ENCODE measurements around the gene EGFL8. TPM values are rescaled to one million over a fixed set of nuclear protein-coding genes. Genes with fewer than 3 reads are reported as not detected.
A peak's percentile ranks its signal among the peaks of the same experiment; 100 is the strongest.
"Not testable (repeated sequence)": the region's sequence is repeated elsewhere in the genome, so short reads cannot be mapped to it uniquely, and the experiment has no call there.

The EGFL8 gene
- polyA plus RNA-seq, 1 donor = 29.1 TPM

GRCh38 chr6:32127717-32128592, 36.4 kb upstream of the EGFL8 start, which contains the start of gene ATF6B:
Gene ATF6B, minus strand, starts transcription at chr6:32128246. Its CDS starts 39 bp downstream, at chr6:32128207.
- peak; percentile 100 for DNase-seq
- H3K4me1 ChIP-seq (ENCODE audit: control insufficient read depth, insufficient read depth, low read length) = peaks cover 24% of the 10 kb centered on the region
- WGBS (ENCODE audit: insufficient coverage, low lambda C conversion rate) = no CpG with 5 or more reads among the region's 44 CpGs

GRCh38 chr6:32128751-32129296, 35.6 kb upstream of the EGFL8 start:
- no peaks in the 10 kb centered on the region for H3K9me3 ChIP-seq (ENCODE audit: control insufficient read depth, low read depth, low read length)
- H3K4me3 ChIP-seq (ENCODE audit: low read length) = peak overlapping the region; percentile 70
- WGBS (ENCODE audit: insufficient coverage, low lambda C conversion rate) = no CpG with 5 or more reads among the region's 13 CpGs
- no peaks in the 10 kb centered on the region for H3K27me3 ChIP-seq (ENCODE audit: control insufficient read depth, insufficient read depth, low read length)
- H3K4me1 ChIP-seq (ENCODE audit: control insufficient read depth, insufficient read depth, low read length) = peaks cover 24% of the 10 kb centered on the region
- peaks cover 24% of the 10 kb centered on the region for H3K36me3 ChIP-seq (ENCODE audit: control insufficient read depth, insufficient read depth, low read length)
- no peak overlapping the region for H3K27ac ChIP-seq (ENCODE audit: low read length)
- no peak for DNase-seq

More at GRCh38 chr6:32127717-32128592, 36.4 kb upstream of the EGFL8 start, which contains the start of gene ATF6B:
- no peaks in the 10 kb centered on the region for H3K9me3 ChIP-seq (ENCODE audit: control insufficient read depth, low read depth, low read length)
- H3K27ac ChIP-seq (ENCODE audit: low read length) = peak within 1 kb of the TSS; percentile 89
- H3K27me3 ChIP-seq (ENCODE audit: control insufficient read depth, insufficient read depth, low read length) = no peaks in the 10 kb centered on the region
- peaks cover 29% of the 10 kb centered on the region for H3K36me3 ChIP-seq (ENCODE audit: control insufficient read depth, insufficient read depth, low read length)
- H3K4me3 ChIP-seq (ENCODE audit: low read length) = peak within 1 kb of the TSS; percentile 97

GRCh38 chr6:32129297-32130088, 34.9 kb upstream of the EGFL8 start:
- DNase-seq = no peak
- peak overlapping the region; percentile 70 for H3K4me3 ChIP-seq (ENCODE audit: low read length)

GRCh38 chr6:32131439-32131948, 32.9 kb upstream of the EGFL8 start:
- peaks cover 22% of the 10 kb centered on the region for H3K4me1 ChIP-seq (ENCODE audit: control insufficient read depth, insufficient read depth, low read length)
- no peaks in the 10 kb centered on the region for H3K27me3 ChIP-seq (ENCODE audit: control insufficient read depth, insufficient read depth, low read length)
- H3K27ac ChIP-seq (ENCODE audit: low read length) = no peak overlapping the region
- DNase-seq = no peak
- no peak overlapping the region for H3K4me3 ChIP-seq (ENCODE audit: low read length)
- peaks cover 4% of the 10 kb centered on the region for H3K36me3 ChIP-seq (ENCODE audit: control insufficient read depth, insufficient read depth, low read length)
- WGBS (ENCODE audit: insufficient coverage, low lambda C conversion rate) = no CpG with 5 or more reads among the region's 14 CpGs
- H3K9me3 ChIP-seq (ENCODE audit: control insufficient read depth, low read depth, low read length) = no peaks in the 10 kb centered on the region

More at GRCh38 chr6:32129297-32130088, 34.9 kb upstream of the EGFL8 start:
- no peaks in the 10 kb centered on the region for H3K9me3 ChIP-seq (ENCODE audit: control insufficient read depth, low read depth, low read length)
- H3K27ac ChIP-seq (ENCODE audit: low read length) = peak overlapping the region; percentile 76
- WGBS (ENCODE audit: insufficient coverage, low lambda C conversion rate) = no CpG with 5 or more reads among the region's 22 CpGs
- H3K27me3 ChIP-seq (ENCODE audit: control insufficient read depth, insufficient read depth, low read length) = no peaks in the 10 kb centered on the region
- peaks cover 17% of the 10 kb centered on the region for H3K36me3 ChIP-seq (ENCODE audit: control insufficient read depth, insufficient read depth, low read length)
- H3K4me1 ChIP-seq (ENCODE audit: control insufficient read depth, insufficient read depth, low read length) = peaks cover 24% of the 10 kb centered on the region

- Histone ChIP-seq H3K36me3 (ENCODE audit: control insufficient read depth, insufficient read depth, low read length) (no peaks in the 10 kb centered on the region), H3K4me3 (ENCODE audit: low read length) (no peak overlapping the region), H3K27ac (ENCODE audit: low read length) (no peak overlapping the region), H3K4me1 (ENCODE audit: control insufficient read depth, insufficient read depth, low read length) (peaks cover 16% of the 10 kb centered on the region), H3K27me3 (ENCODE audit: control insufficient read depth, insufficient read depth, low read length) (no peaks in the 10 kb centered on the region), H3K9me3 (ENCODE audit: control insufficient read depth, low read depth, low read length) (no peaks in the 10 kb centered on the region)
- no peak for DNase-seq
Measured at GRCh38 chr6:32132110-32132509, 32.3 kb upstream of the EGFL8 start.

GRCh38 chr6:32133786-32134185, 30.6 kb upstream of the EGFL8 start:
- Histone ChIP-seq H3K36me3 (ENCODE audit: control insufficient read depth, insufficient read depth, low read length) (no peaks in the 10 kb centered on the region), H3K27me3 (ENCODE audit: control insufficient read depth, insufficient read depth, low read length) (no peaks in the 10 kb centered on the region), H3K9me3 (ENCODE audit: control insufficient read depth, low read depth, low read length) (no peaks in the 10 kb centered on the region), H3K4me1 (ENCODE audit: control insufficient read depth, insufficient read depth, low read length) (peaks cover 9% of the 10 kb centered on the region), H3K4me3 (ENCODE audit: low read length) (no peak overlapping the region), H3K27ac (ENCODE audit: low read length) (no peak overlapping the region)
- DNase-seq = no peak
- no CpG with 5 or more reads among the region's 4 CpGs for WGBS (ENCODE audit: insufficient coverage, low lambda C conversion rate)

GRCh38 chr6:32137454-32137853, 26.9 kb upstream of the EGFL8 start:
- H3K27me3 ChIP-seq (ENCODE audit: control insufficient read depth, insufficient read depth, low read length) = no peaks in the 10 kb centered on the region
- H3K27ac ChIP-seq (ENCODE audit: low read length) = no peak overlapping the region
- H3K36me3 ChIP-seq (ENCODE audit: control insufficient read depth, insufficient read depth, low read length) = no peaks in the 10 kb centered on the region
- DNase-seq = no peak
- no peaks in the 10 kb centered on the region for H3K9me3 ChIP-seq (ENCODE audit: control insufficient read depth, low read depth, low read length)
- peaks cover 17% of the 10 kb centered on the region for H3K4me1 ChIP-seq (ENCODE audit: control insufficient read depth, insufficient read depth, low read length)
- H3K4me3 ChIP-seq (ENCODE audit: low read length) = no peak overlapping the region

GRCh38 chr6:32139590-32139989, 24.8 kb upstream of the EGFL8 start:
- Histone ChIP-seq H3K36me3 (ENCODE audit: control insufficient read depth, insufficient read depth, low read length) (no peaks in the 10 kb centered on the region), H3K27me3 (ENCODE audit: control insufficient read depth, insufficient read depth, low read length) (no peaks in the 10 kb centered on the region), H3K4me1 (ENCODE audit: control insufficient read depth, insufficient read depth, low read length) (peaks cover 17% of the 10 kb centered on the region), H3K4me3 (ENCODE audit: low read length) (no peak overlapping the region), H3K27ac (ENCODE audit: low read length) (no peak overlapping the region), H3K9me3 (ENCODE audit: control insufficient read depth, low read depth, low read length) (no peaks in the 10 kb centered on the region)
- no peak for DNase-seq
- WGBS (ENCODE audit: insufficient coverage, low lambda C conversion rate) = 79% methylated on average over 2 of the region's 5 CpGs

- Histone ChIP-seq H3K27me3 (ENCODE audit: control insufficient read depth, insufficient read depth, low read length) (no peaks in the 10 kb centered on the region), H3K36me3 (ENCODE audit: control insufficient read depth, insufficient read depth, low read length) (no peaks in the 10 kb centered on the region), H3K27ac (ENCODE audit: low read length) (peak overlapping the region; percentile 0), H3K4me3 (ENCODE audit: low read length) (no peak overlapping the region), H3K4me1 (ENCODE audit: control insufficient read depth, insufficient read depth, low read length) (peaks cover 17% of the 10 kb centered on the region), H3K9me3 (ENCODE audit: control insufficient read depth, low read depth, low read length) (no peaks in the 10 kb centered on the region)
- no CpG with 5 or more reads among the region's 5 CpGs for WGBS (ENCODE audit: insufficient coverage, low lambda C conversion rate)
- peak in 1 of 2 donors; percentile 19 for DNase-seq
Measured at GRCh38 chr6:32140420-32141046, 23.9 kb upstream of the EGFL8 start.

GRCh38 chr6:32144238-32144637, 20.2 kb upstream of the EGFL8 start:
- H3K4me1 ChIP-seq (ENCODE audit: control insufficient read depth, insufficient read depth, low read length) = peaks cover 26% of the 10 kb centered on the region
- not testable (repeated sequence) for H3K9me3 ChIP-seq (ENCODE audit: control insufficient read depth, low read depth, low read length); H3K27me3 ChIP-seq (ENCODE audit: control insufficient read depth, insufficient read depth, low read length); H3K36me3 ChIP-seq (ENCODE audit: control insufficient read depth, insufficient read depth, low read length); H3K4me3 ChIP-seq (ENCODE audit: low read length); H3K27ac ChIP-seq (ENCODE audit: low read length)
- DNase-seq = peak in 1 of 2 donors; percentile 55
- no CpG with 5 or more reads among the region's 7 CpGs for WGBS (ENCODE audit: insufficient coverage, low lambda C conversion rate)
